Chondrocyte (in vitro differentiated cells): ENCODE results near the gene RAPGEF5. TPM values are rescaled to one million over a fixed set of nuclear protein-coding genes. Genes with fewer than 3 reads are reported as not detected.

Experiments used
- DNase-seq: peaks from one replicate; pipeline ENCODE4 v3.0.0; 2021; ENCODE audit warnings: mixed read lengths, low spot score
- H3K27ac Mint-ChIP-seq: one replicate; pipeline ENCODE4 v1.8.0; 2021; ENCODE audit warnings: mild to moderate bottlenecking, moderate library complexity, mixed read lengths; ENCODE audit not compliant: unreplicated experiment
- H3K27me3 Mint-ChIP-seq: 2 replicates; pipeline ENCODE4 v1.8.0; 2021; ENCODE audit warnings: low read depth, mixed read lengths
- H3K36me3 Mint-ChIP-seq: 2 replicates; pipeline ENCODE4 v1.8.0; 2021; ENCODE audit warnings: low read depth, mixed read lengths
- H3K4me1 Mint-ChIP-seq: 2 replicates; pipeline ENCODE4 v1.8.0; 2021; ENCODE audit warnings: low read depth, mild to moderate bottlenecking, mixed read lengths
- H3K4me3 Mint-ChIP-seq: one replicate; pipeline ENCODE4 v1.8.0; 2021; ENCODE audit warnings: mild to moderate bottlenecking, moderate library complexity, mixed read lengths; ENCODE audit not compliant: unreplicated experiment
- H3K9me3 Mint-ChIP-seq: 2 replicates; pipeline ENCODE4 v1.8.0; 2021; ENCODE audit warnings: low read depth, mixed read lengths
- CTCF ChIP-seq: fragments of 200-600 bp; sonication (generic); IDR thresholded peaks from 2 replicates; pipeline ENCODE4 v1.5.0; 2021; ENCODE audit warnings: antibody characterized with exemption, mild to moderate bottlenecking, moderate library complexity
- long read RNA-seq: library from polyadenylated mRNA; stranded (forward); transcript quantifications from one replicate; pipeline ENCODE4 v2.0.0, GENCODE V29; 2021
- total RNA-seq: library from RNA; stranded (reverse); gene quantifications from 3 replicates; pipeline ENCODE4 v1.2.1, GENCODE V29; 2021

Gene RAPGEF5
- 0.53 to 2.2 TPM (median 1.9 TPM) in 3 replicates for total RNA-seq
- long read RNA-seq, result 0 reads

GRCh38 chr7:22356701-22357310 lies at the start of gene RAPGEF5:
RAPGEF5 (minus strand) TSS chr7:22357154; CDS start chr7:22357060, 94 bp downstream.
- peaks cover 2% of the 10 kb centered on the region for H3K36me3 Mint-ChIP-seq
- H3K4me3 Mint-ChIP-seq, result peak within 1 kb of the TSS; percentile 72
- DNase-seq, result no peak
- H3K9me3 Mint-ChIP-seq, result peaks cover 20% of the 10 kb centered on the region
- peaks cover 15% of the 10 kb centered on the region for H3K4me1 Mint-ChIP-seq
- peaks cover 18% of the 10 kb centered on the region for H3K27me3 Mint-ChIP-seq
- TF ChIP-seq CTCF, result no peak
- H3K27ac Mint-ChIP-seq, result no peak within 1 kb of the TSS

GRCh38 chr7:22406715-22407114 lies 49.8 kb upstream of the RAPGEF5 start:
- TF ChIP-seq CTCF, result no peak
- peaks cover 3% of the 10 kb centered on the region for H3K9me3 Mint-ChIP-seq
- peaks cover 8% of the 10 kb centered on the region for H3K4me1 Mint-ChIP-seq

GRCh38 chr7:22404421-22405023 lies 47.6 kb upstream of the RAPGEF5 start:
- TF ChIP-seq CTCF, result no peak
- H3K27ac Mint-ChIP-seq, result no peak overlapping the region
- no peaks in the 10 kb centered on the region for H3K27me3 Mint-ChIP-seq
- no peak overlapping the region for H3K4me3 Mint-ChIP-seq
- peaks cover 3% of the 10 kb centered on the region for H3K9me3 Mint-ChIP-seq
- H3K36me3 Mint-ChIP-seq, result no peaks in the 10 kb centered on the region
- peaks cover 30% of the 10 kb centered on the region for H3K4me1 Mint-ChIP-seq
- DNase-seq, result no peak

More at GRCh38 chr7:22406715-22407114, 49.8 kb upstream of the RAPGEF5 start:
- Mint-ChIP-seq H3K4me3 (no peak overlapping the region), H3K27me3 (no peaks in the 10 kb centered on the region), H3K36me3 (no peaks in the 10 kb centered on the region), H3K27ac (no peak overlapping the region)
- DNase-seq, result no peak

- peaks cover 38% of the 10 kb centered on the region for H3K4me1 Mint-ChIP-seq
- H3K4me3 Mint-ChIP-seq, result no peak overlapping the region
- H3K27ac Mint-ChIP-seq, result no peak overlapping the region
Observed at GRCh38 chr7:22403344-22403743, 46.4 kb upstream of the RAPGEF5 start.

GRCh38 chr7:22402250-22402649 lies 45.3 kb upstream of the RAPGEF5 start:
- H3K4me1 Mint-ChIP-seq, result peaks cover 45% of the 10 kb centered on the region
- H3K27me3 Mint-ChIP-seq, result no peaks in the 10 kb centered on the region
- TF ChIP-seq CTCF, result no peak
- H3K36me3 Mint-ChIP-seq, result no peaks in the 10 kb centered on the region
- peaks cover 1% of the 10 kb centered on the region for H3K9me3 Mint-ChIP-seq
- peak overlapping the region; percentile 56 for H3K27ac Mint-ChIP-seq
- H3K4me3 Mint-ChIP-seq, result no peak overlapping the region
- DNase-seq, result no peak

More at GRCh38 chr7:22403344-22403743, 46.4 kb upstream of the RAPGEF5 start:
- Mint-ChIP-seq H3K36me3 (no peaks in the 10 kb centered on the region), H3K27me3 (no peaks in the 10 kb centered on the region), H3K9me3 (peaks cover 3% of the 10 kb centered on the region)
- no peak for DNase-seq
- TF ChIP-seq CTCF, result no peak
